ENCODE data around the gene SPAG16.

DNA sequence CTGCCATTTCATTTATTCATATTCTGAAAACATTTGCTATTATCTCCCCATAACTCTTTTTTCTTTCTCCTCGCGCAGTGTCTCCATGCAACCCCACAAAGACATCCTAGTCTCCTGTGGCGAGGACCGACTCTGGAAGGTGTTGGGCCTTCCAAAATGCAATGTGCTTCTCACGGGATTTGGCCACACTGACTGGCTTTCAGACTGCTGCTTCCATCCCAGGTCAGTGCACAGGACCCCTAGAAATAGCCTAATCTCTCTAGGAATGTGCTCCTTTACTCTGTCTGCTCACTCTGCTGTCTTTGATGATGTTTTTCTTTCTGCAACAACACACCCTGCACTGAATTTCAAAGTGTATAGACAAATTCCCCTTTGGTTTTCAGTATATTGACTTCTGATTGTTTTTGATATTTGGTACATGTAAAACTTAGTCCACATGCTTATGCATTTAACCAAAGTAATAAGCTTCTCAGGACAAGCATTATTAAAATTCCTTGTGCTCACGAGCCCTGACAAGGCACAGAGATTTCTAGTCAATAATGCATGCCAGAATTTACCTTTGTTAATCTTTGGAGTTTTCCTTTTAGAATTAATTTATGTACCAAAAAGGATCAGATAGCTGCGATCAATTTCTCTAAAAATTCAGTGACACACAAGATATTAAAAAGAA, 578.3 kb downstream of the SPAG16 start:
- TF ChIP-seq, protein P1, sequence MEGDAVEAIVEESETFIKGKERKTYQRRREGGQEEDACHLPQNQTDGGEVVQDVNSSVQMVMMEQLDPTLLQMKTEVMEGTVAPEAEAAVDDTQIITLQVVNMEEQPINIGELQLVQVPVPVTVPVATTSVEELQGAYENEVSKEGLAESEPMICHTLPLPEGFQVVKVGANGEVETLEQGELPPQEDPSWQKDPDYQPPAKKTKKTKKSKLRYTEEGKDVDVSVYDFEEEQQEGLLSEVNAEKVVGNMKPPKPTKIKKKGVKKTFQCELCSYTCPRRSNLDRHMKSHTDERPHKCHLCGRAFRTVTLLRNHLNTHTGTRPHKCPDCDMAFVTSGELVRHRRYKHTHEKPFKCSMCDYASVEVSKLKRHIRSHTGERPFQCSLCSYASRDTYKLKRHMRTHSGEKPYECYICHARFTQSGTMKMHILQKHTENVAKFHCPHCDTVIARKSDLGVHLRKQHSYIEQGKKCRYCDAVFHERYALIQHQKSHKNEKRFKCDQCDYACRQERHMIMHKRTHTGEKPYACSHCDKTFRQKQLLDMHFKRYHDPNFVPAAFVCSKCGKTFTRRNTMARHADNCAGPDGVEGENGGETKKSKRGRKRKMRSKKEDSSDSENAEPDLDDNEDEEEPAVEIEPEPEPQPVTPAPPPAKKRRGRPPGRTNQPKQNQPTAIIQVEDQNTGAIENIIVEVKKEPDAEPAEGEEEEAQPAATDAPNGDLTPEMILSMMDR (IDR thresholded peaks at IDR 0.05): no peak
- no peak for TF ChIP-seq POLR2A (IDR thresholded peaks at IDR 0.05)

Measured in heart left ventricle (tissue), 13 donors.